H9 (cell line): ENCODE data around the gene CYB5R3. TPM values are rescaled to one million over a fixed set of nuclear protein-coding genes. Genes with fewer than 3 reads are reported as not detected.

Experiments used
- DNase-seq: peaks from one replicate; pipeline ENCODE4 v3.0.0-alpha.2; 2017
- H2AFZ ChIP-seq: one replicate; pipeline ENCODE4 v1.6.1; 2013; ENCODE audit warnings: mild to moderate bottlenecking, low read length, control low read depth, moderate library complexity
- H2AK5ac ChIP-seq: 2 replicates; pipeline ENCODE4 v1.6.1; 2013; ENCODE audit warnings: low read length, control low read depth, mixed read lengths; ENCODE audit not compliant: insufficient read length
- H2BK120ac ChIP-seq: one replicate; pipeline ENCODE4 v1.6.1; 2013; ENCODE audit warnings: low read depth, mild to moderate bottlenecking, low read length, control low read depth, inconsistent platforms; ENCODE audit not compliant: poor library complexity, severe bottlenecking
- H2BK12ac ChIP-seq: 2 replicates; pipeline ENCODE4 v1.6.1; 2013; ENCODE audit warnings: low read length, control low read depth, mixed read lengths, low read depth; ENCODE audit not compliant: insufficient read length
- H2BK15ac ChIP-seq: 2 replicates; pipeline ENCODE4 v1.6.1; 2013; ENCODE audit warnings: low read depth, low read length, control low read depth
- H2BK20ac ChIP-seq: one replicate; pipeline ENCODE4 v1.6.1; 2013; ENCODE audit warnings: low read depth, mild to moderate bottlenecking, low read length, control low read depth, inconsistent platforms; ENCODE audit not compliant: poor library complexity, severe bottlenecking
- H2BK5ac ChIP-seq: 2 replicates; pipeline ENCODE4 v1.6.1; 2013; ENCODE audit warnings: low read length, control low read depth, mixed read lengths; ENCODE audit not compliant: insufficient read length
- H3K14ac ChIP-seq: 2 replicates; pipeline ENCODE4 v1.6.1; 2013; ENCODE audit warnings: low read length, control low read depth; ENCODE audit not compliant: insufficient read depth
- H3K18ac ChIP-seq: 2 replicates; pipeline ENCODE4 v1.6.1; 2013; ENCODE audit warnings: low read depth, mild to moderate bottlenecking, mixed read lengths, low read length, control low read depth; ENCODE audit not compliant: insufficient read length
- H3K23ac ChIP-seq: 2 replicates; pipeline ENCODE4 v1.6.1; 2013; ENCODE audit warnings: low read length, control low read depth, mixed read lengths, low read depth; ENCODE audit not compliant: insufficient read length
- H3K23me2 ChIP-seq: 2 replicates; pipeline ENCODE4 v1.6.1; 2013; ENCODE audit warnings: low read depth, mild to moderate bottlenecking, mixed read lengths, low read length, control low read depth; ENCODE audit not compliant: insufficient read length, poor library complexity, severe bottlenecking
- H3K27ac ChIP-seq: 2 replicates; pipeline ENCODE4 v1.5.1; 2013; ENCODE audit warnings: low read length, control low read depth, mixed read lengths, low read depth; ENCODE audit not compliant: insufficient read length
- H3K27me3 ChIP-seq: 2 replicates; pipeline ENCODE4 v1.6.1; 2013; ENCODE audit warnings: low read length, control low read depth, inconsistent platforms; ENCODE audit not compliant: insufficient read depth
- H3K4ac ChIP-seq: 2 replicates; pipeline ENCODE4 v1.6.1; 2013; ENCODE audit warnings: low read depth, mild to moderate bottlenecking, control low read depth, inconsistent platforms, low read length, moderate library complexity
- H3K4me1 ChIP-seq: 2 replicates; pipeline ENCODE4 v1.6.1; 2013; ENCODE audit warnings: low read length, control low read depth, inconsistent platforms; ENCODE audit not compliant: insufficient read depth
- H3K4me2 ChIP-seq: 2 replicates; pipeline ENCODE4 v1.6.1; 2013; ENCODE audit warnings: low read length, control low read depth, mixed read lengths; ENCODE audit not compliant: insufficient read length, insufficient read depth
- H3K56ac ChIP-seq: 2 replicates; pipeline ENCODE4 v1.6.1; 2013; ENCODE audit warnings: low read depth, mild to moderate bottlenecking, mixed read lengths, low read length, control low read depth; ENCODE audit not compliant: insufficient read length
- H3K79me1 ChIP-seq: 2 replicates; pipeline ENCODE4 v1.6.1; 2013; ENCODE audit warnings: low read depth, mild to moderate bottlenecking, moderate library complexity, low read length, control low read depth, inconsistent platforms; ENCODE audit not compliant: insufficient read depth, poor library complexity, severe bottlenecking
- H3K79me2 ChIP-seq: 2 replicates; pipeline ENCODE4 v1.6.1; 2013; ENCODE audit warnings: low read length, control low read depth, inconsistent platforms; ENCODE audit not compliant: insufficient read depth
- H3K9ac ChIP-seq: 2 replicates; pipeline ENCODE4 v1.6.1; 2013; ENCODE audit warnings: low read length, control low read depth, mixed read lengths; ENCODE audit not compliant: insufficient read length; ENCODE audit errors: extremely low read depth
- H3K9me3 ChIP-seq: one replicate; pipeline ENCODE4 v1.6.1; 2013; ENCODE audit warnings: low read depth, low read length, inconsistent platforms; ENCODE audit not compliant: control insufficient read depth
- H3T11ph ChIP-seq: one replicate; pipeline ENCODE4 v1.6.1; 2013; ENCODE audit warnings: mild to moderate bottlenecking, low read length, control low read depth, inconsistent platforms
- H4K20me1 ChIP-seq: one replicate; pipeline ENCODE4 v1.6.1; 2013; ENCODE audit not compliant: control insufficient read depth, insufficient read length, insufficient read depth
- H4K5ac ChIP-seq: 2 replicates; pipeline ENCODE4 v1.6.1; 2013; ENCODE audit warnings: low read depth, mild to moderate bottlenecking, mixed read lengths, low read length, control low read depth; ENCODE audit not compliant: insufficient read length
- H4K8ac ChIP-seq: replicated peaks from 2 replicates; pipeline ENCODE4 v1.6.1; 2013; ENCODE audit warnings: low read length, control low read depth, mixed read lengths, low read depth; ENCODE audit not compliant: insufficient read length
- H4K91ac ChIP-seq: 2 replicates; pipeline ENCODE4 v1.6.1; 2013; ENCODE audit warnings: low read depth, mild to moderate bottlenecking, moderate library complexity, mixed read lengths, low read length, control low read depth; ENCODE audit not compliant: insufficient read length
- H3K27ac Mint-ChIP-seq, 3 experiments: 2 replicates in 2 of 3; 3 replicates in 1 of 3; pipeline ENCODE4 v1.8.0; 2020 to 2021; ENCODE audit warnings: mixed read lengths in 3 of 3, mild to moderate bottlenecking in 1 of 3, moderate library complexity in 1 of 3
- H3K27me3 Mint-ChIP-seq: 2 replicates; pipeline ENCODE4 v1.8.0; 2021; ENCODE audit warnings: low read depth, mild to moderate bottlenecking, moderate library complexity, mixed read lengths
- H3K36me3 Mint-ChIP-seq, 3 experiments: 2 replicates in 2 of 3; 3 replicates in 1 of 3; pipeline ENCODE4 v1.8.0; 2020 to 2021; ENCODE audit warnings: low read depth in 3 of 3, mixed read lengths in 3 of 3; ENCODE audit not compliant: insufficient read depth in 1 of 3
- H3K4me1 Mint-ChIP-seq, 2 experiments: 2 replicates each; pipeline ENCODE4 v1.8.0; 2020; ENCODE audit warnings: mixed read lengths in 2 of 2
- H3K4me3 Mint-ChIP-seq, 2 experiments: 2 replicates in 1 of 2; 3 replicates in 1 of 2; pipeline ENCODE4 v1.8.0; 2020 to 2021; ENCODE audit warnings: mild to moderate bottlenecking in 2 of 2, mixed read lengths in 2 of 2, moderate library complexity in 1 of 2
- H3K9me3 Mint-ChIP-seq, 2 experiments: 2 replicates in 1 of 2; 3 replicates in 1 of 2; pipeline ENCODE4 v1.8.0; 2020; ENCODE audit warnings: mild to moderate bottlenecking in 2 of 2, mixed read lengths in 2 of 2, moderate library complexity in 1 of 2
- WGBS: extraction: QIAGEN DNeasy Blood & Tissue Kit; methylation state at CpG from one replicate; pipeline ENCODE4 v1.1.7; 2013; ENCODE audit warnings: missing lambda C conversion rate, low lambda C conversion rate, mixed read lengths; ENCODE audit not compliant: insufficient read length; ENCODE audit errors: extremely low coverage; 5-methylcytosine and 5-hydroxymethylcytosine counted together
- total RNA-seq: library from RNA; stranded (reverse); gene quantifications from 2 replicates; pipeline ENCODE4 v1.2.1, GENCODE V29; 2021
- TF ChIP-seq, protein P1 (sequence below): fragments of 200-600 bp; sonication (generic); conservative IDR thresholded peaks from 3 replicates; pipeline ENCODE4 v1.8.0; 2021; ENCODE audit warnings: antibody characterized with exemption, mild to moderate bottlenecking

CYB5R3 gene
- total RNA-seq, 1 experiment from 2014 or later, result 97.4 TPM

DNA sequence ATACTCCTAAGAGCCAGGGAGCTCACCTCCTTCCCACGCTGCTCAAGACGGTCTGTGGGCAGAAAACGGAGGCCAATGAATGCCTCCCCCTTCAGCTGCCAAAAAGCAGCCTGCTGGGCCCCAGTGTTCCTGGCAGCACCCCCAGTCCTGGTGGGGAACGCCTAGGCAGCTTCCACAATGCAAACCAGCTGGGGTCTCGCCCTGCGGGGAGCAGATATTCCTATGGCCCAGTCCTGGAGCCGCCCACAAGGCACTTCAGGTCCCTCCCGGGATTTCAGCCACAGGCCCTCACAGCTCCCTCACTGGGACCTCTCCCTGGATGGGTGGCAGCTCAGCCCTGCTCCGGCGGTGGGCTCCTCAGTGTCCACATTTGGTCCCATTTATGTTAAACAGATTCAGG is 42.2 kb upstream of the CYB5R3 start:
- H3K23me2 ChIP-seq, result no peaks in the 10 kb centered on the region
- TF ChIP-seq, protein P1, sequence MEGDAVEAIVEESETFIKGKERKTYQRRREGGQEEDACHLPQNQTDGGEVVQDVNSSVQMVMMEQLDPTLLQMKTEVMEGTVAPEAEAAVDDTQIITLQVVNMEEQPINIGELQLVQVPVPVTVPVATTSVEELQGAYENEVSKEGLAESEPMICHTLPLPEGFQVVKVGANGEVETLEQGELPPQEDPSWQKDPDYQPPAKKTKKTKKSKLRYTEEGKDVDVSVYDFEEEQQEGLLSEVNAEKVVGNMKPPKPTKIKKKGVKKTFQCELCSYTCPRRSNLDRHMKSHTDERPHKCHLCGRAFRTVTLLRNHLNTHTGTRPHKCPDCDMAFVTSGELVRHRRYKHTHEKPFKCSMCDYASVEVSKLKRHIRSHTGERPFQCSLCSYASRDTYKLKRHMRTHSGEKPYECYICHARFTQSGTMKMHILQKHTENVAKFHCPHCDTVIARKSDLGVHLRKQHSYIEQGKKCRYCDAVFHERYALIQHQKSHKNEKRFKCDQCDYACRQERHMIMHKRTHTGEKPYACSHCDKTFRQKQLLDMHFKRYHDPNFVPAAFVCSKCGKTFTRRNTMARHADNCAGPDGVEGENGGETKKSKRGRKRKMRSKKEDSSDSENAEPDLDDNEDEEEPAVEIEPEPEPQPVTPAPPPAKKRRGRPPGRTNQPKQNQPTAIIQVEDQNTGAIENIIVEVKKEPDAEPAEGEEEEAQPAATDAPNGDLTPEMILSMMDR, result no peak

More for the DNA sequence above, 42.2 kb upstream of the CYB5R3 start:
- Histone ChIP-seq H3K79me1 (no peaks in the 10 kb centered on the region), H3K9ac (no peak overlapping the region), H3K23ac (no peak overlapping the region), H3K14ac (no peak overlapping the region), H2AFZ (no peak overlapping the region), H3K4ac (no peak overlapping the region), H2BK15ac (no peak overlapping the region), H4K8ac (no peak overlapping the region), H2AK5ac (no peak overlapping the region), H3K79me2 (no peaks in the 10 kb centered on the region), H4K91ac (no peak overlapping the region), H3K27me3 (no peaks in the 10 kb centered on the region), H3T11ph (no peak overlapping the region), H3K4me1 (no peaks in the 10 kb centered on the region), H3K56ac (no peak overlapping the region), H3K18ac (no peak overlapping the region), H2BK20ac (no peak overlapping the region), H2BK5ac (no peak overlapping the region), H2BK120ac (no peak overlapping the region), H3K4me2 (no peak overlapping the region), H4K5ac (no peak overlapping the region), H3K9me3 (no peaks in the 10 kb centered on the region), H3K27ac (no peak overlapping the region), H4K20me1 (no peaks in the 10 kb centered on the region), H2BK12ac (no peak overlapping the region)
- no peaks in the 10 kb centered on the region; a peak in 1 of 7 replicates for H3K36me3 Mint-ChIP-seq
- H3K27ac Mint-ChIP-seq, result no peak overlapping the region
- no peaks in the 10 kb centered on the region for H3K9me3 Mint-ChIP-seq
- WGBS, result no CpG with 5 or more reads among the region's 10 CpGs
- peaks cover 14 to 20% of the 10 kb centered on the region in 2 experiments for H3K4me1 Mint-ChIP-seq
- no peak overlapping the region for H3K4me3 Mint-ChIP-seq
- no peaks in the 10 kb centered on the region for H3K27me3 Mint-ChIP-seq
- DNase-seq, result no peak
